Skeletal muscle cell (primary cell): ENCODE measurements around the gene PARP2.

ENCODE experiments used
- DNase-seq: peaks from one replicate; pipeline ENCODE4 v3.0.0-alpha.2; 2010; ENCODE audit warnings: low read depth
- H3K4me3 ChIP-seq: 2 replicates; pipeline ENCODE4 v1.5.1; 2011; ENCODE audit warnings: low read depth, mild to moderate bottlenecking, control low read depth, low read length, moderate library complexity

PARP2 gene

DNA sequence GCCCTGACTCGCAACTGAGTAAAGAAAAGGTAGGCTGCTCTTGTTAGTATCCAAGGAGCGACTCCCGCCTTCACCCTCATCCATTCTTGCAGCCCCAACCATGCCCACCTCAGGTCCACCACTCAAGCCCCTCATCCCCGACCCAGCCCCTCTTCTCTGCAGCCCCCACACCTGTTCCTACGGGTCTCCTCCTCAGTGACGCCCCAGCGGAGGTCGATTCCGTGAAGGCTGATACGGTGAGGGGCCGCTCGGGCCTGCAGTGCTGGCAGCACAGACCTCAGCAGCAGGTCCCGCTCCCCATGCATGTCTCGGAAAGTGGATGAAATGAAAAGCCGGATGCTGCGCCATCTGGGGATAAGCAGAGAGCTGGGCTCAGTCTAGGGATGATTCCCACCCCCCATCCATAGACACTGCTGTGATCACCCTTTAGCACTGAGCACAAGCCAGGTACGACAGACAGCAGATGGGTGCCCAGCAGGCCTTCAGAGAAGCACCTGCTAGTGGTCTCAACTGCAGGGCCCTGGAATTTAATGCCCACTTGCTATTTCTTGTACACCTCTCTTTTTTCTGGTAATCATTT, 42.9 kb downstream of the PARP2 start:
- H3K4me3 ChIP-seq = no peak overlapping the region
- DNase-seq = no peak

DNA sequence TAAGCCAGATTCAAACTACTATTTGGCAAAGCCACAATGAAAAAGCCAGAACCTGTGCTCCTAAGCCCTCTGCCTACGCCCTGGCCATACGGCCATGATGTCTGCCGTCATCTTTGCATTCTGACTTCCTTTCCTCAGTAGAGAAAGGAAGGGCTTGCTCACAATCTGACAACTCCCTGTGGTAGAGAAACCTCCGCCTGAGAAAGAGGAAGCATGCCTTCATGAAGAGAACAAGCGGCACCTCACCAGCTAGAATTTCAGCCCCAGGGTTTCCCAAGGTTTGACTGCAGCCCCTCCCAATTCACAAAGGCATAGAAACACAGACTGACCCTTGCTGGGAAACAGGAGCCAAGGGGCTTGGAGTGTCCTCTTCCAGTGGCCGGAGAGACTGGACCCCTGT, 44.1 kb downstream of the PARP2 start:
- H3K4me3 ChIP-seq = no peak overlapping the region
- no peak for DNase-seq

DNA sequence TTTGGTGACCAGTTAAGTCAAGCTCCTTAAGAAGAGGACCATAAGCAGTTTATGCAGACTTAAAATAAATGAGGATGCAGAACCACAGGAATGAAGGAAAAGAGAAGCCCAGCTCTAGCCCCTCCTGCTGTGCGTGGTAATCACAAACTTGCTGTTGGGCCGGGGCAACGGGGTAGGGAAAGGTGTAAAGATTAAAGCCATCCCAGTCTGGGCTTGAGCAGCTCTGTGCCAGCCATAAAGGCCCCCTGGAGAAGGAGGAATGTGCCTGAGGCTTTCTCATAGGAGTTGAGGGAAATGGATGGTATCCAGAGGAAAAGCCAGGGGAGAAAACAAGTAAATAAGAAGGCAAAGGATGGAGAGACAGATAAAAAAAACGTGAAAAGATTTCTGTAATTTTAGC, 44.7 kb downstream of the PARP2 start:
- DNase-seq = no peak
- H3K4me3 ChIP-seq = no peak overlapping the region

DNA sequence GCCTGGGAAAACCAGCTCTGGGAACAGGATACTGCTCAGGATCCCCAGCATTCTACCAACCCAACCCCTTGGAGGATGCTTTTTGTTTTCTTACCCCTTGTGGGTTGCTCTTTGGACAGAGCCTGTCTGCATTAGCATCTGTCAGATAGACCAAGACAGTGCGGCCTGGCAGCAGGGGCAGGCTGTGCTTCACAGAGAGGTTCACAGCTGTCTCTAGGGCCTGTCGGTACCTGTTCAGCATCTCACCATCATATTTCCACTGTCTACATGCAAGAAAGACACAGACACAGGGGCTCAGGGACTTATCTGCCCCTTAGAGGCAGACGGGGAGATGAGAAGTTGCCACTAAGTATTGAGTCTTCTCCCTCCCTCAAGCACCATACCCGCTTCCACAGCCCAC, 48.1 kb downstream of the PARP2 start:
- no peak overlapping the region for H3K4me3 ChIP-seq
- DNase-seq = no peak

DNA sequence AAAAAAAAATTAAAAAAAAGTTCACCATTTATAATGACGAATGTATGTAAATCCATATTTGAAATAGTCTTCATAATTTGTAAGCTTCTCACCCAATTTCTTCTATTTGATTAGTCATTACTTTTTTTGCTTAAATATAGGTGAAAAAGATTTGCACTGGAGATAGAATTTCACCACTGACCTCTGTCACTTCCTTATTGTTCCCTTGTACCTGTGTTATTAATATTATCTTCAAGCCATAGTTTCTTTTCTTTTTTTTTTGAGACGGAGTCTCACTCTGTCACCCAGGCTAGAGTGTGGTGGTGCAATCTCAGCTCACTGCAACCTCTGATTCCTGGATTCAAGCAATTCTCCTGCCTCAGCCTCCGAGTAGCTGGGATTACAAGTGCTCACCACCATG, 54.1 kb downstream of the PARP2 start:
- H3K4me3 ChIP-seq = no peak overlapping the region
- no peak for DNase-seq

DNA sequence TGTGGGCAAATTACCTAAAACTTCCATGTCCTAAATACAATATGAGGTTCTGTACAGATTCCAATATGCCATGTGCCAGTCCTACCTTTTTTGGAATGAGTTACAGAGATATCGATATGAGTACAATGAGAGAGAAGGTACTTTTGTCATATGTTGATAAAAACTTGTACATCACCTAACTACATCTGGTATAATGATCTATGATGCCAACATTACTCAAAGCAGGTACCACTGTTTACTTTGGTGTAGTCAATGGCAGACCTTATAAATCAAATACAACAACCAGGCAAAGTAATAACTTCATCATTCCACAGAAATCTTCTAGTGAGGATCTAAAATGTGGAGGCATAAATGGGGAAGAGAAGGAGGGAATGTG, 57.1 kb downstream of the PARP2 start:
- DNase-seq = no peak
- no peak overlapping the region for H3K4me3 ChIP-seq

DNA sequence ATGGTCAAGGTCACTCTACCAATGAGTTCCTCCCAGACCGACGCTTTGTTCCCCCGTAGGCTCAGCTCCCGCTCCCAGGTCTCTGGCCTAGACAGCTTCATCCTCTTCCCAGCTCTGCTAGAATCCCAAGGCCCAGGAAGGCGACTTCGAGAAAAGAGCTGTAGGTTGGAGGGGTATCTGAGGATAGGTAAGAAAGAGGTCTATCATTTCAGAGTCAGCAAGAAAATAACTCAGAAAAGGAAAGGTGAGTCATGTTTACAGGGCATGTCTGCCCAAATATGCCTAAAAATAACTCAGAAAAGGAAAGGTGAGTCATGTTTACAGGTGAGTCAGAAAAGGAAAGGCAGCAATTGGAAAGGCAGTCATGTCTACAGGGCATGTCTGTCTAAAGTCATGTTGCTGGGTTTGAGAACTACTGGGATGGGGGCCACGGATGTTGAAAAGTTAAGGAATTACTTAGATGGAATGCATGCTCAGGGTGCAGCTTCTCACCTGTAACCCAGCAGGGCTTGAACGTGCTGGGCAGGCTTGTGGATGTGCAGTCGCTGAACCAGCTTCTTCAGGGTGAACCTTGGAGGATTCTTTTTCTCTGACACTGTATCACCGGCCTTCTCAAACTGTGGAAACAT, 57.6 kb downstream of the PARP2 start:
- DNase-seq = no peak
- no peak overlapping the region for H3K4me3 ChIP-seq

DNA sequence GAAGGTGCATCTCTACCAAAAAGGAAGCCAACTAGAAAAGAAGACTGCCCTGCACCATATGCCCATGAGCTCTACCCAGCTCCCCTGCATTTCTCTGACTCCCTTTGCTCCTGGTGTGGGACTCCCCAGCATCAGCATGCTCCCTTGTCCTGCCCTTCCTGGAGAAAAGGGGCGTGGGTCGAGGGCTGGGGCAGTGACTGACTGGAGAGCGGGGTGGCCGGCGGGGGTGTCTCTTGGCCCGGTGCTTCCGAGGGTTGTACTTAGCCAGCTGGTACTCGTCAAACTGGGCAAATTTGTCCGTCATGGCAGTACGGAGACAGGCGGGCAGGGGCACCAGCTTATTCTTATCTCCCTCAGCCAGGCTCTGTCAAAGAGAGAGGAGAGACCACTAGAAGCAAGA, 60.1 kb downstream of the PARP2 start:
- no peak overlapping the region for H3K4me3 ChIP-seq
- no peak for DNase-seq
